ENCODE measurements around the gene RESP18. TPM values are rescaled to one million over a fixed set of nuclear protein-coding genes. Genes with fewer than 3 reads are reported as not detected.

The RESP18 gene
- total RNA-seq, 1 donor from 2014 or later: not detected

- Mint-ChIP-seq H3K4me1 (peaks cover 11% of the 10 kb centered on the region), H3K9me3 (no peaks in the 10 kb centered on the region), H3K4me3 (peak overlapping the region; percentile 22), H3K27me3 (ENCODE audit: insufficient read depth, low read depth) (peaks cover 9% of the 10 kb centered on the region), H3K36me3 (peaks cover 7% of the 10 kb centered on the region), H3K27ac (peak overlapping the region; percentile 18)
- H3K4me2 ChIP-seq: no peak overlapping the region
- H2AFZ ChIP-seq (replicated peaks): no peak overlapping the region
- TF ChIP-seq EZH2phosphoT487 (IDR thresholded peaks at IDR 0.05): no peak
- no peaks in the 10 kb centered on the region for H4K20me1 ChIP-seq (ENCODE audit: low read depth)
- peak; percentile 84 for DNase-seq (ENCODE audit: low spot score)
- H3K9ac ChIP-seq: no peak overlapping the region
- H3K4me3 ChIP-seq: no peak overlapping the region
- H3F3A ChIP-seq (ENCODE audit: low read depth): no peaks in the 10 kb centered on the region
- peaks cover 5% of the 10 kb centered on the region for H3K4me1 ChIP-seq
- H3K79me2 ChIP-seq (ENCODE audit: low read depth): no peaks in the 10 kb centered on the region
- H3K27me3 ChIP-seq: no peaks in the 10 kb centered on the region
- no peaks in the 10 kb centered on the region for H3K9me3 ChIP-seq (ENCODE audit: low read depth)
- no peaks in the 10 kb centered on the region for H3K36me3 ChIP-seq
- no peak overlapping the region for H3K27ac ChIP-seq
These were observed 46.6 kb downstream of the RESP18 start for GRCh38 chr2:219285894-219286425.

GRCh38 chr2:219285373-219285735 is 47.2 kb downstream of the RESP18 start:
- Histone ChIP-seq H3K9me3 (ENCODE audit: low read depth) (no peaks in the 10 kb centered on the region), H3K9ac (no peak overlapping the region), H3K4me2 (no peak overlapping the region), H4K20me1 (ENCODE audit: low read depth) (no peaks in the 10 kb centered on the region), H3K27me3 (no peaks in the 10 kb centered on the region), H3K4me3 (no peak overlapping the region), H3F3A (ENCODE audit: low read depth) (no peaks in the 10 kb centered on the region), H3K36me3 (no peaks in the 10 kb centered on the region), H3K4me1 (peaks cover 5% of the 10 kb centered on the region), H3K79me2 (ENCODE audit: low read depth) (no peaks in the 10 kb centered on the region), H3K27ac (no peak overlapping the region), H2AFZ (replicated peaks) (no peak overlapping the region)
- Mint-ChIP-seq H3K9me3 (no peaks in the 10 kb centered on the region), H3K36me3 (peaks cover 7% of the 10 kb centered on the region), H3K4me1 (peaks cover 13% of the 10 kb centered on the region), H3K4me3 (no peak overlapping the region), H3K27ac (peak overlapping the region; percentile 48), H3K27me3 (ENCODE audit: insufficient read depth, low read depth) (peaks cover 9% of the 10 kb centered on the region)
- DNase-seq (ENCODE audit: low spot score): no peak
- TF ChIP-seq EZH2 (IDR thresholded peaks at IDR 0.05) (no peak), EZH2phosphoT487 (IDR thresholded peaks at IDR 0.05) (no peak)
- TF ChIP-seq, protein P1, sequence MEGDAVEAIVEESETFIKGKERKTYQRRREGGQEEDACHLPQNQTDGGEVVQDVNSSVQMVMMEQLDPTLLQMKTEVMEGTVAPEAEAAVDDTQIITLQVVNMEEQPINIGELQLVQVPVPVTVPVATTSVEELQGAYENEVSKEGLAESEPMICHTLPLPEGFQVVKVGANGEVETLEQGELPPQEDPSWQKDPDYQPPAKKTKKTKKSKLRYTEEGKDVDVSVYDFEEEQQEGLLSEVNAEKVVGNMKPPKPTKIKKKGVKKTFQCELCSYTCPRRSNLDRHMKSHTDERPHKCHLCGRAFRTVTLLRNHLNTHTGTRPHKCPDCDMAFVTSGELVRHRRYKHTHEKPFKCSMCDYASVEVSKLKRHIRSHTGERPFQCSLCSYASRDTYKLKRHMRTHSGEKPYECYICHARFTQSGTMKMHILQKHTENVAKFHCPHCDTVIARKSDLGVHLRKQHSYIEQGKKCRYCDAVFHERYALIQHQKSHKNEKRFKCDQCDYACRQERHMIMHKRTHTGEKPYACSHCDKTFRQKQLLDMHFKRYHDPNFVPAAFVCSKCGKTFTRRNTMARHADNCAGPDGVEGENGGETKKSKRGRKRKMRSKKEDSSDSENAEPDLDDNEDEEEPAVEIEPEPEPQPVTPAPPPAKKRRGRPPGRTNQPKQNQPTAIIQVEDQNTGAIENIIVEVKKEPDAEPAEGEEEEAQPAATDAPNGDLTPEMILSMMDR (IDR thresholded peaks at IDR 0.05): no peak

- H3K4me1 Mint-ChIP-seq: peaks cover 17% of the 10 kb centered on the region
- Histone ChIP-seq H3K9ac (no peak overlapping the region), H3K4me3 (no peak overlapping the region), H3K27ac (no peak overlapping the region), H3K4me2 (no peak overlapping the region), H3K36me3 (no peaks in the 10 kb centered on the region), H4K20me1 (ENCODE audit: low read depth) (no peaks in the 10 kb centered on the region), H3F3A (ENCODE audit: low read depth) (no peaks in the 10 kb centered on the region), H3K79me2 (ENCODE audit: low read depth) (no peaks in the 10 kb centered on the region), H3K9me3 (ENCODE audit: low read depth) (no peaks in the 10 kb centered on the region), H2AFZ (replicated peaks) (no peak overlapping the region), H3K27me3 (no peaks in the 10 kb centered on the region), H3K4me1 (peaks cover 8% of the 10 kb centered on the region)
- no peak overlapping the region for H3K4me3 Mint-ChIP-seq
- H3K27ac Mint-ChIP-seq: no peak overlapping the region
- H3K9me3 Mint-ChIP-seq: no peaks in the 10 kb centered on the region
- no peak for TF ChIP-seq EZH2phosphoT487 (IDR thresholded peaks at IDR 0.05)
- TF ChIP-seq, protein P1 (IDR thresholded peaks at IDR 0.05): no peak
- TF ChIP-seq EZH2 (IDR thresholded peaks at IDR 0.05): no peak
- peaks cover 13% of the 10 kb centered on the region for H3K27me3 Mint-ChIP-seq (ENCODE audit: insufficient read depth, low read depth)
- H3K36me3 Mint-ChIP-seq: peaks cover 7% of the 10 kb centered on the region
- no peak for DNase-seq (ENCODE audit: low spot score)
These were observed 47.8 kb downstream of the RESP18 start for GRCh38 chr2:219284501-219285372.

All from neural progenitor cell (in vitro differentiated cells).